HG02852 (cell line): ENCODE results near the gene RIMBP2.
"Not testable (repeated sequence)": the region's sequence is repeated elsewhere in the genome, so short reads cannot be mapped to it uniquely, and the experiment has no call there.

ENCODE experiments used
- ATAC-seq: cut with Tn5 transposase; IDR thresholded peaks from one replicate; pipeline ENCODE4 v1.9.1; 2021; ENCODE audit warnings: mild to moderate bottlenecking, moderate library complexity; ENCODE audit not compliant: unreplicated experiment

The RIMBP2 gene

DNA sequence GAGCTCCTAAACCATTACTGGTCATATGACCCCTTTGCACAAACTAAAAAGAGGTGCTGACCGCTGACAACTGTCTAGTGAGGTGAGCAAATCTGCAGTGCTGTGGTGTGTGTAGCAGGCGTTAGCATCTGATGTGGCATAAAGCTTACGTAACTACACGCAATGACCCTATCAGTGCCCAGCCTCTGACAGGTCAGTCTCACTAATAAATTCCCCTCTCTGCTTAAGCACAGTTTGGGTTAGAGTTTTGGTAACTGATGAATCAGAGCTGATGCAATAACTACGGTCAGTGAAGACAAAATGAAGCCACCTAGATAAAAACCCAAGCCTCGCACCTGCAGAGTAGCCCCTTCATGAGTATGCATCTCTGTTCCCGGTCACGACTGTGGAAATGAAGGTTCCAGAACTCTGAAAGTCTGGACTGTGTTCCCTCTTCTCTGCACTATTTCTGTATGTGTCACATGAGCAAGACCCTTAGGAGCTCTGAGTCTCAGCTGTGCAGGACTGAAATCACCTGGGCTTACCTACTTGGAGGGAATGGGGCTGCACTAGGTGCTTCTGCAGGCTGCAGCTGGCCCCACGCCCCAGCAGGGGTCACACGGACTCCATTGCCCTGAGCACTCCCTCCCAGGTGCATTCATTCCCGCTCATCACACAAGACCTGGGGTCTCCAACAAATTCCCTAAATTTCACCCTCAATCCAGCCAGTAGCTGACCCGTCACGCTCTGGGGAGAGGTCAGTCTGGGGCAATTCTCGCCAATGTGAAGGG, 54.4 kb downstream of the RIMBP2 start:
- no peak for ATAC-seq

DNA sequence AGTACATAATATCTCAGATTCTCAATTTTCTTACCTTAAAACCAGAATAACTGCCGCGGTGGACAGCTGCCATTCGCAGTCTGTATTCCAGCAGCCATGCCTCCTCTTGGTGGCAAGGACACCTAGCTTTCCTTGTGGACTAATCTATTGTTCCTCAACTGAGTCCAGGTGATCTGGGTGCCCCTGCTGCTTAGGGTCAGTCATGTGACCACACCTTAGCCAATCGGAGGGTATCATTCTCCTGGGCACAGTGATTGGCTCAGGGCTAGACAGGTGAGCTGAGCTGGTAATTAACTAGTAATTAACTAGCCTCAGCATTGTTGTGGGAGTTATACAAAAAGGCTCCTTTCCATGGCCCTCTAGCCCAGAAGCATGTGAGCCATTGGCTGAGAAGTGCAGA, 55.0 kb downstream of the RIMBP2 start:
- ATAC-seq, result no peak

DNA sequence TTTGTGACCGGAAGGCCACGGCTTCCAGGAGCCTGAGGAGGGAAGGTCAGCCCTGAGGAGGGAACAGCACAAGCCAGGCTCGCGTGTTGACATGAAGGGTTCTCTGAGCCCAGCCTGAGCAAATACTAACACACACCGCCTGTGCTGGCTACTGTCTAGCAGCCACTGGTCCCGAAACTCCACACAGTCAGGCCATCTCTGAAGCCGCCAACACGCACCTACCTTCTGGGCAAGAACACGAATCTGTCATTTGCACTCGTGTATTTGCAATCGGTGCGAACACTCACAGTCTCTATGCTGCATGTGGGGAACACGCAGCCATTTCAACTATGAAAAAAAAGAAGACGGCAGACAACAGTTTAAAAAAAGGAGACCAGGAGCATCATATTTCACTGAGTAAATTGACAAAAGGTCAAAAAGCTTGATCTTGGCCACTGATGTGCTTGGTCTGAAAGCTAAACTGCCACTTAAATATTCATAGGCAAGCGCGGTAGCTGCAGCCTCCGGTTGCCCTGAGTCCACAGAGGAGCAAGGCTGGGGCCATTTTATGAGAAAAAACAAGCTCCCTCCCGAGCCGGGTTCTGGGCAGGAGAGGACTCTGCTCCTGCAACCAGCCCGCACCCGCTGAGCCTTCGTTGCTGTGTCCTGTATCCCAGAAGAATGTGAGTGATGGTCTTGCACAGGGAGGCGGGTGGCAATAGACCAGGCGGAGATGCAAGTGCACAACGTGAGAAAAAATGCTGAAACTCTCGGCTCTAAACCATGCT, 57.8 kb downstream of the RIMBP2 start:
- ATAC-seq, result no peak

DNA sequence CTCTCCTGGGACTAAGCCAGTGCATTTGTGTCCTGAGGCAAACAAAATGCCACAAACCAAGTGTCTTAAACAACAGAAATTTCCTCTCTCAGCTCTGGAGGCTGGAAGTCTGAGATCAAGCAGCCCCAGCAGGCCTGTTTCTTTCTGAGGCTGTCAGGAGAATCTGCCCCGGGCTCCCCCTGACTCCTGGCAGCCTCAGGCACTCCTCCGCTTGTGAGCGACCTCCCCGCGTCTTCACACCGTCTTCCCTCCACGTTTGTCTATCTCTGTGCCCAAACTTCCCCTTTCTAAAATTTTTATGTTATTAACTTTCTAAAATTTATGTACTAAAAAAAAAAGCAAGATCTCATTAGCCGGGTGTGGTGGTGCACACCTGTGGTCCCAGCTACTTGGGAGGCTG, 59.7 kb downstream of the RIMBP2 start:
- ATAC-seq, result no peak

DNA sequence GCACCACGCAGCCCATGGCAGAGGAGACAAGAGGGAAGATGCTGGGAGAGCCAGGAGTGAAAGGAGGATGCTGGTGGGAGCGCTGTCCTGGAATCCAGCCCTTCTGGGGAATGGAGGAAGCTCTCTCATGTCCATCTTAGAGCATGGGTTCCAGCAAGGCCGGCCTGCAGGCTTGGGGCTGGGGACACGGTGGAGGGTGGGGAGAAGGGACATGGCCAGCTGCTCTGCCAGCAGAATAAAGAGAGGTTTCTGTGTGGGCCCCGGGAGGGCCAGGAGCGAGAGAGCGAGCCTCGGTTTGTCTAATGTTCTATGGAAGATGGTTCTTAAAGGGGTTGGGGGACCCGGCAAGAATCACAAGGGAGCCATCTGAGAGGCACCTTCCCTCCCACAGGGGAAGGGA, 60.2 kb downstream of the RIMBP2 start:
- ATAC-seq, result no peak

DNA sequence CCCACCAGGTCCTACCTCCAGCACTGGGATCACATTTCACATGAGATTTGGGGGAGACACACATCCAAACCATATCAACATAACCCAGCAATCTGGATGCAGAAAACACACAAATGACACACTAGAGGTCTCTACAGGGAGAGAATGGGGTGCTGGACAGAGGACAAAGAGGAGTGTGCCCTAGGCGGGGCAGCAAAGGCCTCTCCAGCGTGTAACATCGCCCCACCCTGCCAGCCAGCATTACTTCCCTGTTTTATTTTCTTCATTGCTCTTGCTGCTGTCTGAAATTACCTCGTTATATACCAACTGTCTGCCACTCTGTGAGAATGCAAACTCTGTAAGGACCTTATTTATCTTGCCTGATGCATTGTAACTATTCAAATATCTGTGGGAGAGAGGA, 61.1 kb downstream of the RIMBP2 start:
- ATAC-seq, result no peak

DNA sequence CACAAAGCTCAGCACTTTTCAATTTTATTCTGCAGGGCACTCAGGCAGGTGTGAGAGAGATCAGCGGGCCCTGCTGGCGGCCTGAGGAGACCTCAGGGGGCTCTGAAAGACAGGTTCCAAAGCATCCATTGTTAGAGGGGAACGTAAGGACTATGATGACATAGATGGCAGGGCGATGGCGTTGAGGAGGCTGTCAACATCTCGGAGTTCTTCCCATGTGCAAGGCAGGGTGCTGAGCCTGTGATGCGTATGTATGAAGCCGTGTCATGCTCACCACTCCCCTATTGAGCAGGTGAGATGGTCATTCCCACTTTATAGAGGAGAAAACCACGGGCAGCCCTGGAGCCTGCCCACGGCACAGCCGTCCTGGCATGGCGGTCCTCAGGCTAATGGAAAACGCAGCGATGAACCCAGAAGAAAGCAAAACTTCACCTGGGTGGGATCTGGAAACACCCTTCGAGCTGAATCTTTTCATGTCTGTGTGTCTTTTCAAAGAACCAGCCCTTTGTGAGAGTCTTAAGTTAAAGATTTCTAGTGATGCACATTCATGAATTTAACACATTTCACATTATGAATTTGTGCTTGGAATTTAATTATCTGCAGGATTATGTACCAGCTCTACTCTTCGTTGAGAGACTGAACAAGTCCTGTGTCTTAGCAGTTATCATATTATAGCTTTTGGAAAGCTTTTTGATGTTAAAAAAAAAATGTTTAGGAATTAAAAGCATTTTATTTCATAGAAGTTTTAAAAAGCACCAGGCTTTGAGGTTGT, 64.7 kb downstream of the RIMBP2 start:
- no peak for ATAC-seq

DNA sequence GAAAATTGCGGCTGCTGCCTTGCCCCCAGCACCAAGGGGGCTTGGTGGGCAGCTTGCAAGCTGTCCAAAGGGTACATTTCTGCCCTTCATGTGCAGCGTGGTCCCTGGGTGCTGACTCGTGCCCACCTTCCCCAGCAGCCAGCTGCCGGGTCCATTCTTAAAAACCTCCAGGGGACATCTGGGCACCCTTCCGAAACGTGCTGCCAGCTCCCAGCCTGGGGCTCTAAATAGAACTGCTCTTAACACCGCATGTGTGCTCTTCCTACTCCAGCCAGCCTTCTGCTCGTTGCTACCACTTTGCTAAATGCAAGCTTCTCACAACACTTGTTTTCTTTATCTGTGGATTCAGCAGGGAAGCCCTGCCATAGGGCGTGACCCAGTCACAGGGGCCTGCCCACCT, 66.0 kb downstream of the RIMBP2 start:
- ATAC-seq, result no peak

DNA sequence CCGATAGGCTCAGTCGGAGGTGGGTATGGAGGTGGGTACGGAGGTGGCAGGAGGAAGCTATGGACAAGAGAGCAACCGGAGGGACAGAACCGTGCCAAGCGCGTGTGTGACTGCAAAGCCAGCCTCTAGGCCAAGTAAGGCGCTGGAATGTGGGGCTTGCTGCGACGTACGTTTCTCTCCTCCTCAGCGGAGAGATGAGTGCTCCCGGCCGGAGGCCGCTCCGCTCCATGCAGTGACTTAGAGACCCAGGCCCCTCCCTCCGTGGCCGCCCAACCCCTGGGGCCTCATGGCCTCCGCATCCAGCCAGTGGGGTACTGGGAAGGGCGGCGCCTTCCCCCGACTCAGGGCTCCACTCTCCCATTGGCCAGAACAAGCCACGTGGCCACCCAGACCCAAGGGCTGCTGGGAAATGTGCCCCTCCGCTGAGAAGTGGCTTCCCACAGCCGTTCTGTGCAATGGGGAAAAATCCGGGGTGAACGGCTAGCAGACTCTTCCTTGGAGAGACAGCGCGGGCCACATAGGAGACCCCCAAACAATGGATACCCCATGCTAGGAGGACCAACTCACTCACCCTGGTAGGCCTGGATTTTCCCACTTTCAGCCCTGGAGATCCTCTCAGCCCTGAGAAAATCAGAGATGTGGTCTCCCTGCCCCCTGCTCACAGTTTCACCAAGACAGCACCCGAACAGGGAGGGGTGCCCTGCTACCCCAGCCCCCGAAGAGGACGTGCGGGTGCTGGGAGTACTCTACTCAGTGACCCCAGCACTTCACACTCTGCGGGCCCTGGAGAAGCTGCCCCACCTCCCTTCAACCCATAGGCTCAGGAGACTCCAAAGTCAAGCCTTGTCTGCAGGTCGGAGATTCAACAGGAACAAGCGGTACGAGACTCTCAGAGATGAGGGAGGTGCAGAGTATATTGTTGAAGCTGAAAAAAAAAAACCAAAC, 66.7 kb downstream of the RIMBP2 start:
- no peak for ATAC-seq

DNA sequence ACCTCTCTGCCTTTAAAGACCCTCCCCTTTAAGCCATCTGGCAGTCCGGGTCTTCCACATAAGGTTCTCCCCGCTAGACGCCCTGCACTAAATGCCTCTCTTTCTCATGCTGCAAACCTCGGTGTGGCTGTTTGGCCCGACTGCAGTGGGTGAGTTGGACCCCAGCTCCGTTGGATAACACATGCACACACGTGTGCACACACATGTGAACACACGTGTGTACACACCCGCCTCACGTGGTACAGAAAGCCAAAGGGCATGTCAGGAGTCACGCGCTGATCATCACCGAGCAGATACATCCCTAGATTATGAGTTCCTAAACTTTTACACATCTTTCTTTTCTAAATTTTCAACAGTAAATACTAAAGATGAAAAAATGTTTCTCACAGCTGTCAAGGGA, 68.3 kb downstream of the RIMBP2 start:
- ATAC-seq, result no peak

DNA sequence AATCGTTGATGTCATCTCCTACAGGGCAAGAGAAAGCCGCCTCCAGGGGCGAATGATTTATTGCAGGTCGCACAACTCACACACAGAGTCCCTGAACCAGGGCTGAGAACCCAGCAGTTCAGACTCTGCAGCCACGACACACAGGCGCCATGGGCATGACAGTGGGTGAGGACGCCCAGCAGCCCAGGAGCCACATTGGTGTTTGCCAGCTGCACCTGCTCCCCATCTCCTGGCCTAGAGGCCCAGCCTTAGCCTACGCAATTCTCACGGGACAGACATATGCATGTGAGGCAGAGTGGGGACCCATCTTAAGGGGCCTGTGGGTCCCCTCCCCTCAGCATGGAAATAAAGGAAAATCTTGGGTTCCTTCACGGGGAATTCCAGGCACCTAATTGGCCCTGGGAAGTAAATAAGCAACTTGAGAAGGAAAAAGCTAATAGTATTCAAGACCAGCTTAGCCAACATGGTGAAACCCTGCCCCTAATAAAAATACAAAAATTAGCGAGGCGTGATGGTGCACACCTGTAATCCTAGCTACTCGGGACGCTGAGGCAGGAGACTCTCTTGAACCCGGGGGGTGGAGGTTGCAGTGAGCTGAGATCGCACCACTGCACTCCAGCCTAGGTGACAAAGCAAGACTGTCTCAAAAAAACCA, 69.3 kb downstream of the RIMBP2 start:
- ATAC-seq, result no peak

DNA sequence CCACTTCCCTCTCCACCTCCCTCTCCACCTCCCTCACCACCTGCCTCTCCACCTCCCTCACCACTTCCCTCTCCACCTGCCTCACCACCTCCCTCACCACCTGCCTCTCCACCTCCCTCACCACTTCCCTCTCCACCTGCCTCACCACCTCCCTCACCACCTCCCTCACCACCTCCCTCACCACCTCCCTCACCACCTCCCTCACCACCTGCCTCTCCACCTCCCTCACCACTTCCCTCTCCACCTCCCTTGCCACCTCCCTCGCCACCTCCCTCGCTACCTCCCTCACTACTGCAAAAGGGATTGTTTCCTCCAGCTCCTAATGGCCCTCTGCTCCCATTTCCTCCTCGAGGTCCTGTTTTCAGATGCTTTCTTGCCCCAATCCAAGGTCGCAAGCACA, 69.9 kb downstream of the RIMBP2 start:
- not testable (repeated sequence) for ATAC-seq

DNA sequence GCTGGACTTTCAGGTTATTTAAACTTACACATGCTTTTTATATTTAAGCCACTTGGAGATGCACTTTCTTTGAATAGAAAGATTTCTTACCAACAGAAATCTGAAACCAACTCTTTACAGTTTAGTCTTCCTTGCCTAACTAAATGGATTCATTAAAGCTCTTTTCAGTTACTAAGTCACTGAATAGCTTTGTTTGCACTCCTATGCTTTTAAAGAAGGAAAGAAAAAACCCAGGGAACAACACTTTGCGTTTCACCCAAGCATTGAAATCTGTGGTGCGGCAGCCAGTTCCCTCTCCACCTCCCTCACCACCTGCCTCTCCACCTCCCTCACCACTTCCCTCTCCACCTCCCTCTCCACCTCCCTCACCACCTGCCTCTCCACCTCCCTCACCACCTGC, 70.3 kb downstream of the RIMBP2 start:
- no peak for ATAC-seq

DNA sequence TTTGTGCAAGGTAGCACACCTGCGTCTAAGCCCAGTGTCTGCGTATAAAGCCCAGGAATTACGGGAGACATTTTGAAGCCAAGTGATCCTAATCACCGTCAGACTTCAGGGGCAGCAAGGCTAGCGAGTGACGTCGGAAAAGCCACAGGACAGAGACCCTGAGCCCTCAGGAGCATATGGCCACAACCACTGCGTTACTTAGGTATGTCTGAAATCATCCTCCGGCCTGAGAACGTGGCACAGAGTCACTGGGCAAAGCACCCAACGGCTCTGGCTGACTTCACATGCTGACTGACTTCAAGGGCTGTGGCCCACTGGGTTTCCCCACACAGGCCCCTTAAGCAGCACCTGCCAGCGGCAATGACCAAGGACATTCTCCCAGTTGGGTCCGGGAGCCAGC, 71.5 kb downstream of the RIMBP2 start:
- ATAC-seq, result no peak

DNA sequence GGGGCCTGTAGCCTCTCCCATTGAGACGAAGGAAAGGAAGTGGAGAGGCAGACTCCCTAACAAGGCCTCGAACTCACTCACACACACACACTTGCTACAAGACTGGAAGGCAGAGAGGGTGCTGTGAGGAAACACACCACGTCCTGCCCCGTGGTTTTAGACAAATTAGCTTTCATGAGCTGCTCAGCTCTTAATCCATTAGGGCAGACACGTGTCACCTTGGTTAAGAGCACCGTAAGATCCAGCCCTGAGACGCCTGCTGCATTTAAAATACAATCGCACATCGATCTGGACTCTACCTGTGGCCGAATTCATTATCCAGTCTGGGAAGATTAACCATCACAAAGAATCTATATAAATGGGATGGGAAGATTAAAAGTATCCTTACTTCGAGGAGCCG, 72.0 kb downstream of the RIMBP2 start:
- no peak for ATAC-seq

DNA sequence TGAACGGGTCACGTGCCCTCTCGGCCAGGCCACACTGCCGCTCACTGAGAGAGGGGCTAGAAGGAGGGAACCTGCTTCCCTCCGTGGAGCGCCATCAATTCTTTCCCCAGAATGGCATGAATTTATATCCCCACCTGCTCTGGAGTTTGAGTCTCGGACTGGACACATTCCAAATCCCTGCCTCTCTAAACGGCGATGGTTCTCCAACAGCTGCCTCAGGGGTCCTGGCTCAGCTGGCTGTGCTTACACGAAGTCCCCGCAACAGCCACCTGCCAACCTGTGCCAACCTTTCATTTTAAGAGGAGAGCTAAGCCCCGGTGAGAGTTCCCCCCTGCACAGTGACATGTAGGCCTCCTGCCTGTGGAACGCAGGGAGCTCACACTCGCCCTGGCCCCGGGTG, 73.2 kb downstream of the RIMBP2 start:
- no peak for ATAC-seq

DNA sequence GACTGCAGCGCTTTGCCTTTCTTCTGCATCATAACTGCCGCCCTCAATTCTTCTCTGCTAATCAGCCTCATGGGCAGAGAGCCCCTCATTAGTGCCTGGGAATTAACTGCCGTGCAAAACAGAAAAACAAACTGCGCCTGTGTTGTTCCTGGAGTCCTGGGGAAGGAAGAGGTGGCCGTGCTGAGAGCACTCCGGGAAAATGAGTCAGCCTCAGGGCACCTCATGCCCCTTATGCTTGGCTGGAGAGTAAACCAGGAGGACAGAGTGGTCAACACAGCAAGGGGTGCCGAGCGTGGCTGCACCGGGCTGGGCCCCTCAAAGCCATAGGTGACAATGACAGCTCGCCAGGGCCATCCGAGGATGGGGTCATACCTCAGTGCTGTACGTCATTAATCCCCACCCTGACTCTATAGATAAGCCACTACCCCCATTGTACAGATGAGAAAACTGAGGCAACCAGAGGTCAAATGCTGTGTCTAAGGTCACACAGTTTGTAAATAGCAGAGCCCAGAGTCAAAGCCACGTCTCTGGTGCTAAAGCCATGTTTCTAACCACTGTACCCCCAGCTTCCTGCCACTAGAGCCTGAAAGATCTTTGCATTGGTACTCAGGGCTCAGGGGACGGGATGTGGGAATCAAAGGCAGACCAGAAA, 74.4 kb downstream of the RIMBP2 start:
- no peak for ATAC-seq

DNA sequence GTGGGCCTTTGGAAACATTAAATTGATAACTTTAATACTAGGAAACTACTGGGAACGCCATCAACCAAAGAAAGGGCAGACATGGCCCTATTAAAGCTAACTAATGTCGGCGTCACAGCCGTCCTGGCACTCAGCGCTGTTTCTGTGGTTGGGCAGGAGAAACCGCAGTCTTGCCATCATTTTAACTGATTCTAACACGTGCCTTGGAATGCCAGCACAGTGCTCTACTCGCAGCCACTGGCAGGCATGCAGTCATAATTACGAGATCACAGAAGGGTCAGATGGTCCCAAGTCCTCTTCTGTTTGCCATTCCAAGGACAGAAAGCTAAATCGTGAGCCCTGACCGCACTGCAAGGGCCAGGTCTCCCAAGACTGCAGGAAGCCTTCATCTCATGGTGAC, 75.2 kb downstream of the RIMBP2 start:
- no peak for ATAC-seq

DNA sequence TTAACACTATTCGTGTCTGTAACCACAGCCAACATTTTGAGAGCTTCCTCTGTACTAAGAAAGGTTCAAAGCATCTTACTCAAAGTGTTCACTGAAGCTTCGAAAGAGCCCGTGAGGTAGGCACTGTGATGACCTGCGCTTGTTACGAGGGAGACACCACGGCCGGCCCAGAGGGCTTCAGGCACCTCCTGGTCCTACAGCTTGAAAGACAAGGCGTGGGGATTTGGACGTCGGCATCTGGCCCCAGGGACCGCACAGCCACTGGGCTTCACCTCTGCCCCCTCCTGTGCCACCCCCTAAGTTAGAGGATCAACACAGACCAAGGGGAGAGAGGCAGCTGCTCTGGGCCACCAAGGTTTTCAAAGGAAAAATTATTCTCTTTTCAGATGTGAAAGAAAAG, 75.6 kb downstream of the RIMBP2 start:
- ATAC-seq, result no peak
